ENCODE results near the gene RAVER2.

RAVER2 gene

GRCh38 chr1:64705591-64705990 lies 39.3 kb upstream of the RAVER2 start:
- H3K4me2 ChIP-seq (ENCODE audit: low read length) = no peak overlapping the region
- no peaks in the 10 kb centered on the region for H3K27me3 ChIP-seq (ENCODE audit: insufficient read depth, low read length)
- H3K9me2 ChIP-seq (ENCODE audit: low read depth, low read length) = no peaks in the 10 kb centered on the region
- no peaks in the 10 kb centered on the region for H3K36me3 ChIP-seq (ENCODE audit: insufficient read depth, low read length)
- H3K9me3 ChIP-seq (ENCODE audit: low read length) = no peaks in the 10 kb centered on the region
- TF ChIP-seq CTCF (IDR thresholded peaks at IDR 0.05; ENCODE audit: low read length) (no peak), EZH2 (IDR thresholded peaks at IDR 0.05; ENCODE audit: borderline replicate concordance, low read length) (no peak)
- H3K27ac ChIP-seq (ENCODE audit: low read depth, low read length, poor library complexity, severe bottlenecking) = no peak overlapping the region
- no peak overlapping the region for H2AFZ ChIP-seq (ENCODE audit: low read length)
- H3K9ac ChIP-seq (ENCODE audit: low read length) = no peak overlapping the region
- H3F3A ChIP-seq (ENCODE audit: insufficient read depth, low read length) = no peaks in the 10 kb centered on the region
- H3K4me3 ChIP-seq (ENCODE audit: low read depth, low read length, poor library complexity, severe bottlenecking) = no peak overlapping the region
- H3K79me2 ChIP-seq (ENCODE audit: insufficient read depth, low read length) = no peaks in the 10 kb centered on the region
- no peaks in the 10 kb centered on the region for H4K20me1 ChIP-seq (ENCODE audit: insufficient read depth, low read length)
- H3K4me1 ChIP-seq (ENCODE audit: insufficient read depth, low read length, severe bottlenecking) = no peaks in the 10 kb centered on the region

- Histone ChIP-seq H3K27me3 (ENCODE audit: insufficient read depth, low read length) (no peaks in the 10 kb centered on the region), H3K4me1 (ENCODE audit: insufficient read depth, low read length, severe bottlenecking) (no peaks in the 10 kb centered on the region), H3K4me2 (ENCODE audit: low read length) (no peak overlapping the region)
Observed at GRCh38 chr1:64711266-64711665, 33.6 kb upstream of the RAVER2 start.

GRCh38 chr1:64712049-64712448 lies 32.8 kb upstream of the RAVER2 start:
- no peaks in the 10 kb centered on the region for H3K36me3 ChIP-seq (ENCODE audit: insufficient read depth, low read length)
- no peaks in the 10 kb centered on the region for H3K4me1 ChIP-seq (ENCODE audit: insufficient read depth, low read length, severe bottlenecking)
- H3K4me2 ChIP-seq (ENCODE audit: low read length) = no peak overlapping the region
- no peaks in the 10 kb centered on the region for H3F3A ChIP-seq (ENCODE audit: insufficient read depth, low read length)
- H2AFZ ChIP-seq (ENCODE audit: low read length) = no peak overlapping the region
- H3K9me3 ChIP-seq (ENCODE audit: low read length) = no peaks in the 10 kb centered on the region
- H3K27me3 ChIP-seq (ENCODE audit: insufficient read depth, low read length) = no peaks in the 10 kb centered on the region
- H4K20me1 ChIP-seq (ENCODE audit: insufficient read depth, low read length) = no peaks in the 10 kb centered on the region
- TF ChIP-seq EZH2 (IDR thresholded peaks at IDR 0.05; ENCODE audit: borderline replicate concordance, low read length) (no peak), CTCF (IDR thresholded peaks at IDR 0.05; ENCODE audit: low read length) (no peak)
- H3K9me2 ChIP-seq (ENCODE audit: low read depth, low read length) = no peaks in the 10 kb centered on the region
- no peak overlapping the region for H3K27ac ChIP-seq (ENCODE audit: low read depth, low read length, poor library complexity, severe bottlenecking)
- H3K4me3 ChIP-seq (ENCODE audit: low read depth, low read length, poor library complexity, severe bottlenecking) = no peak overlapping the region
- no peak overlapping the region for H3K9ac ChIP-seq (ENCODE audit: low read length)
- no peaks in the 10 kb centered on the region for H3K79me2 ChIP-seq (ENCODE audit: insufficient read depth, low read length)

More at GRCh38 chr1:64711266-64711665, 33.6 kb upstream of the RAVER2 start:
- TF ChIP-seq CTCF (IDR thresholded peaks at IDR 0.05; ENCODE audit: low read length) = no peak
- no peak for TF ChIP-seq EZH2 (IDR thresholded peaks at IDR 0.05; ENCODE audit: borderline replicate concordance, low read length)
- Histone ChIP-seq H4K20me1 (ENCODE audit: insufficient read depth, low read length) (no peaks in the 10 kb centered on the region), H3K4me3 (ENCODE audit: low read depth, low read length, poor library complexity, severe bottlenecking) (no peak overlapping the region), H3K27ac (ENCODE audit: low read depth, low read length, poor library complexity, severe bottlenecking) (no peak overlapping the region), H3K9me2 (ENCODE audit: low read depth, low read length) (no peaks in the 10 kb centered on the region), H3F3A (ENCODE audit: insufficient read depth, low read length) (no peaks in the 10 kb centered on the region), H3K36me3 (ENCODE audit: insufficient read depth, low read length) (no peaks in the 10 kb centered on the region), H3K9me3 (ENCODE audit: low read length) (no peaks in the 10 kb centered on the region), H3K79me2 (ENCODE audit: insufficient read depth, low read length) (no peaks in the 10 kb centered on the region), H3K9ac (ENCODE audit: low read length) (no peak overlapping the region), H2AFZ (ENCODE audit: low read length) (no peak overlapping the region)

Data from OCI-LY1 (cell line).